Activated CD4-positive, CD25-positive, alpha-beta regulatory T cell (primary cell): ENCODE data around the gene MKNK2.
A peak's percentile ranks its signal among the peaks of the same experiment; 100 is the strongest.

Experiments used
- DNase-seq, 4 experiments: peaks; one replicate each; lab custom pipeline; 2025; lab: John Stamatoyannopoulos, UW

The MKNK2 gene

GRCh38 chr19:2027361-2027760 is 23.7 kb downstream of the MKNK2 start:
- no peak for DNase-seq

DNA sequence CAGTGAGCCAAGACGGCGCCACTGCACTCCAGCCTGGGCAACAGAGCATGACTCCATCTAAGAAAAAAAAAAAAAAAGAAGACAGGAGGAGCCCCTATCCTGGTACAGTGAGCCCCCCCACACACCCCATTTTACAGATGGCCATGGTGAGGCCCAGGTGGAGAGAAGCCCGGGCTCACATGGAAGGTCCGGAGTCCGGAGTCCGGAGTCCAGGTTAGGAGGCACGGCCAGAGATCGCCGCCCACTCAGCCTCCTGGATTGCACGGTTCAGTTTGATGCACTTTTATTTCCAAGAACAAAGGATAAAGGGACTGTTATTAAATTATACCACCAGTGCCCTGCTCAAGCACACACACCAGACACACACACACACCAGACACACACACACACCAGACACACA is 24.3 kb downstream of the MKNK2 start:
- no peak for DNase-seq

DNA sequence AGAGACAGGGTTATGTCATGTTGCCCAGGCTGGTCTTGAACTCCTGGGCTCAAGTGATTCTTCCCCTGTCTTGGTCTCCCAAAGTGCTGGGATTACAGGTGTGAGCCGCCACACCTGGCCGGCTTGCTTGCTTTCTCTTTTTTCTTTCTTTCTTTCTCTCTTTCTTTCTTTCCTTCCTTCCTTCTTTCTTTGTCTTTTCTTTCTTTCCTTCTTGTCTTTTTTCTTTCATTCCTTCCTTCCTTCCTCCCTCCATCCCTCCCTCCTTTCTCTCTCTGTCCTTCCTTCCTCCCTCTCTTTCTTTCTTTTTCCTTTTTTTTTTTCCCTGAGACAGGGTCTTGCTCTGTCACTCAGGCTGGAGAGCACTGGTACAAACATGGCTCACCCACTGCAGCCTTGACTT is 28.8 kb downstream of the MKNK2 start:
- no peak for DNase-seq

DNA sequence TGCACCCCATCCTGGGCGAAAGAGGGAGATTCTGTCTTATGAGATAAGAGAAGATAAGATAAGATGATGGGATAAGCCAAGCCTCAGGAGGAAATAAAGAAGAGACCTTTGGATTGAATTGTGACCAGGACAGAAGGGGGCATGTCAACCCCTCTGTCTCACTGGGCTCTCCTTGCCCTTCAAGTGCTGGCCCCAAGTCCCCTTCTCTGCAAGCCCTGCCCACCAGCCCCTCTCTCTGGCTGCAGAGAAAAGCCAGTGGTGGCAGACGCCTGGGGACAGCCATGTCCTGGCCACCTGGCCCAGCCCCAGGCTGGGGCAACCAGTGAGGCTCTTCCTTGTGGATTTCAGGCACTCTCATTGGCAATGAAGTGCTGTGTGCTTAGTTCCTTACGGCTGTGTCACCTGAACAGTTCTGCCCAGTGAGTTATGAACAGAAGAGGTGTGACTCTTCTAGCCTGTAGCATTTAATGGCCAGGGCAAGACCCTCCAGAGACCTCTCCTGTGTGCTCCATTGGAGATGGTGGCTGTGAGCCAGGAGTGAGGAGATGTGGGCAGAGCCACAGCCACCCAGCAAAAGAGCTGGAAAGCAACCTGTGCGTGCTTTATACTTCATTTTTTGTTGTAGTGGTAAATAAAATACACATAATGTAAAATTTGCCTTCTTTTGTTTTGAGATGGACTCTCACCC is 29.4 kb downstream of the MKNK2 start:
- no peak for DNase-seq

DNA sequence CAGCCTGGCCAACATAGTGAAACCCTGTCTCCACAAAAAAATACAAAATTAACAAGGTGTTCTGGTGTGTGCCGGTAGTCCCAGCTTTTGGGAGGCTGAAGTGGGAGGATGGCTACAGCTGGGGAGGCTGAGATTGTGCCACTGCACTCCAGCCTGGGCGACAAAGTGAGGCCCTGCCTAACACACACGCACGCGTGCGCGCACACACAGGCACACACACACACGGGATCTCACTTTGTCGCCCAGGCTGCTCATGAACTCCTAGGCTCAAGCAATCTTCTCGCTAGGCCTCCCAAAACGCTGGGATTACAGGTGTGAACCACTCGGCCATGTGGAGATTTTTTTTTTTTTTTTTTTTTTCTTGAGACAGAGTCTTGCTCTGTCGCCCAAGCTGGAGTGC is 32.3 kb downstream of the MKNK2 start:
- DNase-seq: no peak

DNA sequence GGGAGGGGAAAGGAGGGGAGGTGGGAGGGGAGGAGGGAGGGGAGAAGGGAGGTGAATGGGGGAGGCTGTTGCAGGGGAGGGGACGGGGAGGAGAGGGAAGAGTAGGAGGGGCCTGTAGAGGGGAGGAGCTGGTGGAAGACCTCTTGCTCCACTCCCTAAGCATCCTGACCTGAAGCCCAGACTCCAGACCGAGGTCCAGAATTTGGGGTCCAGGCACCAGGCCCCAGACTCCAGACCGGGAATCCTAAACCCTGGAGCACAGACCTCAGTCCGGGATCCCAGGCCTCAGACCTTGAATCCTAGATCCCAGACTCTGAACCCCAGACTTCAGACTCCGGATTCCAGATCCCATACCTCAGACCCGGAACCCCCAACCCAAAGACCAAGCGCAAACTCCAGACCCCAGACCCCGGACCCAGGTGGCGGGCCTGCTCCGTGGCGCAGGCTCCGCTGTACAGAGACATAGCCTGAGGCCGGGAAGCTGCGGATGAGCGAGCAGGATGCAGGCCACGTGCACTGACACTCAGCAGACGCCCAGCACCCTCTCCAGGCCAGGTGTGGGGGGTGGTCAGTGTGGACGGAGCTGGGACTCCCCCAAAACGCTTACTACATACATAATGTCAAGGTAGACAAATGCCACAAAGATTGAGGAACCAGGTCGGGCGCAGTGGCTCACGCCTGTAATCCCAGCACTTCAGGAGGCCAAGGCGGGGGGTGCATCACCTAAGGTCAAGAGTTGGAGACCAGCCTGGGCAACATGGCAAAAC is 34.8 kb downstream of the MKNK2 start:
- no peak for DNase-seq

DNA sequence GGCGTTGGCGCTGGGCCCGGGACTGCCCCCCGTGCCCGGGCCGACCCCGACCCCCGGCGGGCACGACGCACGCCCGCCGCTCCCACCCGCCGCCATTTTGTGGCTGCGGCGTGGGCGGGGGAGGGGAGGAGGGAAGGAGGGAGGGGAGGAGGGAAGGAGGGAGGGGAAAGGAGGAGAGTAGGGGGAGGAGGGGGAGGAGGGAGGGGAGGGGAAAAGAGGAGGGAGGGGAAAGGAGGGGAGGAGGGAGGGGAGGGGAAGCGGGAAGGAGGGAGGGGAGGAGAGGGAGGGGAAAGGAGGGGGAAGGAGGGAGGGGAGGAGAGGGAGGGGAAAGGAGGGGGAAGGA is 35.5 kb downstream of the MKNK2 start, which contains the start of gene BTBD2:
Gene BTBD2, minus strand, starts transcription at position 107 of the 343 bp plus-strand sequence. Its CDS starts 11 bp downstream, at position 96.
- peak in 2 of 4 experiments; percentile 25 for DNase-seq

GRCh38 chr19:2014731-2015607 is 36.1 kb downstream of the MKNK2 start:
- DNase-seq: no peak

DNA sequence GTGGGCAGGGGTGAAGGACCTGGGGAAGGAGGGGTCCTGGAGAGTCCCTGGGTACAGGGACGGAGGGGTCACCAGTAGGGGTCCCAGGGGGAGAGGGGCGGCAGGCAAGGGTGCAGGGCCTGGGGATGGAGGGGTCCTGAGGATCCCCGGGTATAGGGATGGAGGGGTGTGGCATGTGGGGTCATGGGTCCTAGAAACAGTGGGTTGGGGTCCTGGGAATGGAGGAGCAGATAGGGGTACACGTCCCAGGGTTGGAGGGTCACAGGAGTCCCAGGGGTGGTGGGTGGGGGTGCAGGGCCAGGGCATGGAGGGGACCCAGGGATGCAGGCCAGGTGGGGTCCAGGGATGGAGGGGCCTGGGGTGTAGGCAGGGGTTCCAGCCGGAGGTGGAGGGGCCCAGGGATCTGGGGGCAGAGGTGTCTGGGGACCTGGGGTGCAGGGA is 36.9 kb downstream of the MKNK2 start:
- no peak for DNase-seq

GRCh38 chr19:2013683-2013961 is 37.4 kb downstream of the MKNK2 start:
- no peak for DNase-seq

DNA sequence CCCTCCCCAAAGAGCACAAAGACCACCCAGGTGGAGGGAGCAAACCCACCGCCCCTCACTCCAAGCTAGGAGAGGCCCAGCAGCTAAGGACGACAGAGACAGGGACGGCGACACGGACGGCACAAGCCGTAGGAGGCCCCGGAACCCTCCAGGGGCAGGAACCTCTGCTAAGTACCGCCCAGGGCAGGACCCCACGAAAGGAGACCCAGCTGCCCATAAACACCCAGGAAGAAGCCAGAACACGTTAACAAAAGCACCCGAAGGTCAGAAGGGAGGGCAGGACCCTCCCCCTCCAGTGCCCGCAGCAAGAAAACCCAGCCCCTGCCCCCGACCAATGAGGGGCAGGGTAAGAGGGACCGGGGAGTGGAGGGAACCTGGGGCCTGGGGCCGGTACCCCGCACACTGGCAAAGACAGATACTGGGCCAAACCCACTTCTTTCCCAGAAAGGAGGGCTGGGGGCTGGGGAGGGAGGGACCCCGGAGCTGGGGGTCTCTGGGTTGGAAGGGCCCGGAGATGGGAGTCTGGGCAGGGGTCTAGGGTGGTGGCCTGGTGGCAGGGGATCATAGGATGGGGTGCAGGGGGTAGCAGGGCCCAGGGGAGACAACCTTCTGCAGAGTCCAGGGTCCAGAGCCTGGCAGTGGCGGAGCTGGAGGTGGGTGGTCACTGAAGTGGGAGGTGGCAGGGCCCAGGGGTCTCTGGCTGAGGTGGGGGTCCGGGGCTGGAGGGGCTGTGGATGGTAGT is 37.9 kb downstream of the MKNK2 start:
- DNase-seq: no peak

- no peak for DNase-seq
These were observed 39.9 kb downstream of the MKNK2 start for GRCh38 chr19:2011169-2011568.

DNA sequence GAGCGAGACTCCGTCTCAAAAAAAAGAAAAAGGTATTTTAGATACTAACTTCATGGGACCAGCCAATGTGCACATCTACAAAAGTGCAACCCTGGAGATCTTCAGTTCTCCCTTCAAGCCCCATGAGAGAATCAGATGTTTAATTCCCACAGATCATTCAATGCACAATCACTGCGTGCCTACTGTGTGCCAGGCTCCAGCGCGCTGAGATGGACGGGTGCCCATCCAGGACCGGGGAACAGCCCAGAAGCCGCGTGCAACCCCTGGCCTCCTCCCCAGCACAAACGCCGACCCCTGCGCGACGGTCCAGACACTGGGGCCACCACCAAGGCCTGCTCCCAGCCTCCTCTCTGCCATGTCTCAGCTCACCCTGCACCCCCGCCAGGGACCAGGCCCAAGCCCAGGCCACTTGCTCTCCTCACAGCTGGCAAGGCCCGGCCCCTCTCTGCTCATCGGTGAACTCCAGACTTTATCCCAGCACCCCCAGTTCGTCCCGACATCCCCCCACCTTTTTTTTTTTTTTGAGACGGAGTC is 40.8 kb downstream of the MKNK2 start:
- DNase-seq: no peak

GRCh38 chr19:2003874-2004273 is 47.2 kb downstream of the MKNK2 start:
- no peak for DNase-seq

DNA sequence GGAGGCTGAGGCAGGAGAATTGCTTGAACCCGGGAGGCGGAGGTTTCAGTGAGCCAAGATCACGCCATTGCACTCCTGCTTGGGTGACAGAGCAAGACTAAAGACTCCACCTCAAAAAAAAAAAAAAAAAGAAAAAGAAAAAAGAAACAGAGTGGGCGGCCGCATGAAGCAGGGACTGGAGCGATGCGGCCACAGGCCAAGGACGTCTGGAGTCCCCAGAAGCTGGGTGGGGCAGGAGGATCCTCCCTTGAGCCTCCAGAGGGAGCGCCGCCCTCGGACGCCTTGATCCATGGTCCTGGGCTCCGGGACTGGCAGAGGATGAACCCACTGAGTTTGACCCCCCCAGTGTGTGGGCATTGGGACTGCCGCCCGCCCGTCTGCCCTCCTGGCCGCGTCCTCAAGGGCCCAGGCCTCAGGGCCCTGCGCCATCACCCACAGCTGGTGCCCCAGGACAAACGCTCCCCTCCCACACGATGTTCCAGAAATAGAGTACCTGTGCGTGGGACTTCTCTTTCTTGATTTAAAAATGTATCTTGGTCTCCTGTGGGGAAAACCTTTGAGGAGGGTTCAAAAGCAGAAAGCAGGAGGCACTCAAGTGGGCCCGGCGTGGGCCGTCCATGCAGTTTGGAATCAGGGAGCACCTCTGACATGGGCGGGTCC is 51.1 kb downstream of the MKNK2 start:
- no peak for DNase-seq

DNA sequence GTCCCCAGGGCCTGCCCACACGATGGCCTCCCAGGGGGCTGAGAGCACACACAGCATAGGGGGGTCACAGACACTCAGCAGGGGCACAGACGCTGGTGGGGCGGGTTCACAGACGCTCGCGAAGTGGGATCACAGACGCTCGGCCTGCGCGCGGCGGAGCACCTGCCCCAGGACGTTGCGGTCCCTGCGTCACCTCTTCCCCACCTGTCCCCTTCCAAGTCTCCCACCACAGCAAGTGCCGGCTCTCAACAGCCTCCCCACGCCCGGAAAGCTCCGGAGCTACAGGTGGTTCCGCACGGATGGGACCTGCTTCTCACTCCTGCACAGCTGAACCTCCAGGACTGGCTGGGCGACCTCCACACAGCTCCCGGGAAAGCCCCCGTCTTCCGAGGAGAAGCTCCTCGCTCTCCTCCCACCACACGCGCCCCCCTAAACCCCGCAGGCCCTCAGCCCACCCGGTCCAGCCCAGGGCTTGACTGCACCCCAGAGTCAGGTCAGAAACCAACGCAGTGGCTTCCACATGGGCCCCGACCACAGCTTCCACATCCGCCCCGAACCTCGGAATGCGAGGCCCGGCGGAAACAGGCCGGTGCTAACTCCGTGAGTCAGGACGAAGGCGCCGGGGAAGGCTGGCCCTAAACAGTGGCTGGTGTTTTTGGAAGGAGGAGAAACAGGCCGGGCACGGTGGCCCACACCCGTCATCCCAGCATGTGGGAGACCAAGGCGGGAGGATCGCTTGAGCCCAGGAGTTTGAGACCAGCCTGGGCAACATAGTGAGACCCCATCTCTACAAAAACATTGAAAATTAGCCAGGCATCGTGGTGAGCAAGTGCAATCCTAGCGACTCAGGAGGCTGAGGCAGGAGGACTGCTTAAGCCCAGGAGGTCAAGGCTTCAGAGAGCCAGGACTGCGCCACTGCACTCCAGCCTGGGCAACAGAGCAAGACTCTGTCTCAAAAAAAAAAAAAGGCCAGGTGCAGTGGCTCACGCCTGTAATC is 52.0 kb downstream of the MKNK2 start:
- DNase-seq: no peak

GRCh38 chr19:1997353-1998233 is 53.5 kb downstream of the MKNK2 start:
- DNase-seq: no peak

GRCh38 chr19:1992759-1993260 is 58.2 kb downstream of the MKNK2 start:
- DNase-seq: no peak
